Effector memory CD8-positive, alpha-beta T cell (primary cell): ENCODE data around the gene ZNF19.

Experiments
- ATAC-seq: fragments of 150-1000 bp; cut with Tn5 transposase; replicated peaks from 2 replicates; pipeline ENCODE4 v1.10.0; 2021; ENCODE audit warnings: mild to moderate bottlenecking, moderate library complexity
- DNase-seq, 3 experiments: peaks; one replicate each; pipeline ENCODE4 v3.0.0; 2021
- H3K27ac Mint-ChIP-seq, 2 donors: one replicate each; pipeline ENCODE4 v1.8.0; 2022; ENCODE audit warnings: mild to moderate bottlenecking in 2 of 2, mixed read lengths in 2 of 2, moderate library complexity in 2 of 2
- H3K27me3 Mint-ChIP-seq, 2 donors: one replicate each; pipeline ENCODE4 v1.8.0; 2022; ENCODE audit warnings: mixed read lengths in 2 of 2
- H3K36me3 Mint-ChIP-seq: one replicate; pipeline ENCODE4 v1.8.0; 2022; ENCODE audit warnings: mild to moderate bottlenecking, moderate library complexity, mixed read lengths; ENCODE audit not compliant: insufficient read depth
- H3K4me1 Mint-ChIP-seq, 2 donors: one replicate each; pipeline ENCODE4 v1.8.0; 2022; ENCODE audit warnings: low read depth in 2 of 2, mixed read lengths in 2 of 2
- H3K4me3 Mint-ChIP-seq, 2 donors: one replicate each; pipeline ENCODE4 v1.8.0; 2022; ENCODE audit warnings: mild to moderate bottlenecking in 2 of 2, mixed read lengths in 2 of 2, moderate library complexity in 2 of 2
- H3K9me3 Mint-ChIP-seq, 2 donors: one replicate each; pipeline ENCODE4 v1.8.0; 2022; ENCODE audit warnings: mixed read lengths in 2 of 2

The ZNF19 gene

DNA sequence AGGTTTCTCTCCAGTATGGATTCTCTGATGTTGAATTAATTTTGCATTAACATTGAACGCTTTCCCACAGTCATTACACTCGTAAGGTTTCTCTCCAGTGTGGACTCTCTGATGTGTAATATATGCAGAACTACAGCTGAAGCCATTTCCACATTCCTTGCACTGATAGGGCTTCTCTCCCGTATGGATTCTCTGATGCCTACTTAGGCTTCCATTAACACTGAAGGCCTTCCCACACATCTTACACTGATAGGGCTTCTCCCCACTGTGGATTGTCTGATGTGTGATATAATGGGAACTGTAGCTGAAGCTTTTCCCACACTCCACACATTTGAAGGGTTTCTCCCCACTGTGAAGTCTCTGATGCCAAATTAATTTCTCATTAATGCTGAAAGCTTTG lies 40.1 kb downstream of the ZNF19 start:
- Mint-ChIP-seq H3K4me1 (no peaks in the 10 kb centered on the region), H3K27me3 (no peaks in the 10 kb centered on the region), H3K9me3 (peaks cover 13 to 19% of the 10 kb centered on the region in 2 donors), H3K4me3 (no peak overlapping the region), H3K36me3 (peaks cover 20% of the 10 kb centered on the region), H3K27ac (no peak overlapping the region)
- ATAC-seq: no peak
- DNase-seq: no peak

DNA sequence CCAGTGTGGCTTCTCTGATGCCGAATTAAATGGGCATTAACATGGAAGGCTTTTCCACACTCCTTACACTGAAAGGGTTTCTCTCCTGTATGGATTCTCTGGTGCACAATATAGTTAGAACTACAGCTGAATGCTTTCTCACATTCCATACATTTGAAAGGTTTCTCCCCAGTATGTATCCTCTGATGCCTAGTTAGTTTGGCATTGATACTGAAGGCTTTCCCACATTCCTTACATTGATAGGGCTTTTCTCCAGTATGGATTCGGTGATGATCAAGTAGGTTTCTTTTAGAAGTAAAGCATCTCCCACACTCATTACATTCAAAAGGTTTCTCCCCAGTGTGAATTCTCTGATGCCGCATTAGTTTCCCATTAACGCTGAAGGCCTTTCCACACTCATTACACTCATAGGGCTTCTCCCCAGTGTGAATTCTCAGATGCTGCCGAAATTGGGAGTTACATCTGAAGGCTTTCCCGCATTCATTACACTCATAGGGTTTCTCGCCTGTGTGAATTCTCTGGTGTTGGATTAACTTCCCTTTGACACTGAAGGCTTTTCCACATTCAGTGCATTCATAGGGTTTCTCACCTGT lies 40.8 kb downstream of the ZNF19 start:
- ATAC-seq: no peak
- H3K4me1 Mint-ChIP-seq: no peaks in the 10 kb centered on the region
- H3K27ac Mint-ChIP-seq: no peak overlapping the region
- DNase-seq: no peak
- H3K36me3 Mint-ChIP-seq: peaks cover 20% of the 10 kb centered on the region
- H3K9me3 Mint-ChIP-seq: peaks cover 16 to 25% of the 10 kb centered on the region in 2 donors
- H3K4me3 Mint-ChIP-seq: no peak overlapping the region
- H3K27me3 Mint-ChIP-seq: no peaks in the 10 kb centered on the region

- Mint-ChIP-seq H3K36me3 (no peaks in the 10 kb centered on the region), H3K4me3 (no peak overlapping the region), H3K27ac (no peak overlapping the region), H3K4me1 (peaks cover 0 to 1% of the 10 kb centered on the region in 2 donors), H3K9me3 (peaks cover 6 to 9% of the 10 kb centered on the region in 2 donors), H3K27me3 (peaks cover 8 to 24% of the 10 kb centered on the region in 2 donors)
- no peak for ATAC-seq
- no peak for DNase-seq
These were observed 45.4 kb downstream of the ZNF19 start for GRCh38 chr16:71443714-71444113.

DNA sequence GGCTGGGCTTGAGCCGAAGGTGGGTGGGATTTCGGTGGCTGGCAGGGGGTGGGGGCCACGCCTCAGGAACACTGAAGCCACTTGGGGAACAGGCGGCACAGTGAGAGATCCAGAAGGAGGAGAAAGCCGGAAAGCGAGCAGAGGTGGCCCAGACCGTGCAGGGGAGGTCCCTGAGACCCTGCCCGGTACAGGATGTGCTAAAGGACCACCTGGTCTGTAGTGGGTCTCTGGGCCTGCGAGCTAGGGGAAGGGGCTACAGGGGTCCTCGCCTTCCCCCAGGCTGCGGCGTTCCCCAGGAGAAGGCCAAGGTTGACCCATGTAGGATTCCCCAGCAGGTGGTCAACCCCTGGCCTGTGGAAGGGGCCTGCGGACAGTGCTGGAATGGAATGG lies 47.1 kb downstream of the ZNF19 start, which contains the start of gene TLE7:
TLE7 (minus strand) TSS at position 4 of the 390 bp plus-strand sequence. CDS start 8,730 bp downstream, outside the sequence.
- Mint-ChIP-seq H3K9me3 (peaks cover 6 to 9% of the 10 kb centered on the region in 2 donors), H3K27ac (no peak within 1 kb of the TSS), H3K4me1 (peaks cover 0 to 1% of the 10 kb centered on the region in 2 donors), H3K36me3 (no peaks in the 10 kb centered on the region), H3K4me3 (no peak within 1 kb of the TSS), H3K27me3 (peaks cover 22 to 41% of the 10 kb centered on the region in 2 donors)
- DNase-seq (no peak), ATAC-seq (no peak)

- H3K4me1 Mint-ChIP-seq: peaks cover 0 to 1% of the 10 kb centered on the region in 2 donors
- H3K9me3 Mint-ChIP-seq: peaks cover 6 to 9% of the 10 kb centered on the region in 2 donors
- no peak overlapping the region for H3K27ac Mint-ChIP-seq
- H3K27me3 Mint-ChIP-seq: peaks cover 22 to 46% of the 10 kb centered on the region in 2 donors
- ATAC-seq (no peak), DNase-seq (peak in 1 of 3 experiments; percentile 12)
- H3K4me3 Mint-ChIP-seq: no peak overlapping the region
- H3K36me3 Mint-ChIP-seq: no peaks in the 10 kb centered on the region
These were observed 47.6 kb downstream of the ZNF19 start for GRCh38 chr16:71441348-71442050.

DNA sequence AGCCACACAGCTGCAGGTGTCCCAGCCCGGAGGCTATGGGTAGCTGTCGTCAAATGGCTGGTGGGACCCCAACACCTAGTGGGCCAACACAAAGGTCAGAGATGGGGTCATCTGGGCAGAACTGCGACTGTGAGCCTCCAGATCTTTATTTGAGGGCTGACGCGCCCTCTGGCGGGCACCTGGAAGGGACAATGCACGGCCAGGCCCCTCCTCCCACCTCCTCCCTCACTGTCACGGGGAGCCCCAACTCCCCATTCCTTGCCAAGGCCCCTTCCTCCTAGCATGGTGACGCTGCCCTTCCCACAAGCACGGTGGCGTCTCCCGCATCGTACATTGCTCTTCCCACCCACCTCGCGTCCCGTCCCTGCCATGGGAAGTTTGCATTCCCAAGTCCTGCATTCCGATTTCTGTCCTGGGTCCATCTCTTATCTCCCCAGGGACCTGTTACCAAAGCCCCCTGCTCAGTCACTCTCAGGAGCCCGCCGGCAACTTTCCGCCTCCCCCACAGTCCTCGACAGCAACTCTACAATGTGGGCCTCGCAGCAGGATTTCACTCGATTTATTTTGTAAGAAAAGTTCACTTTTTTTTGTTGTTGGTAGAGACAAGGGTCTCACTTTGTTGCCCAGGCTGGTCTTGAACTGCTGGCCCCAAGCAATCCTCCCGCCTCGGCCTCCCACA lies 48.3 kb downstream of the ZNF19 start:
- H3K27me3 Mint-ChIP-seq: peaks cover 24 to 53% of the 10 kb centered on the region in 2 donors
- no peaks in the 10 kb centered on the region for H3K36me3 Mint-ChIP-seq
- peaks cover 4 to 9% of the 10 kb centered on the region in 2 donors for H3K9me3 Mint-ChIP-seq
- DNase-seq: no peak
- H3K4me1 Mint-ChIP-seq: peaks cover 0 to 1% of the 10 kb centered on the region in 2 donors
- H3K4me3 Mint-ChIP-seq: no peak overlapping the region
- ATAC-seq: no peak
- H3K27ac Mint-ChIP-seq: no peak overlapping the region

GRCh38 chr16:71439523-71439922 lies 49.6 kb downstream of the ZNF19 start:
- no peak overlapping the region for H3K27ac Mint-ChIP-seq
- DNase-seq: no peak
- no peak overlapping the region for H3K4me3 Mint-ChIP-seq
- H3K36me3 Mint-ChIP-seq: no peaks in the 10 kb centered on the region
- H3K27me3 Mint-ChIP-seq: peaks cover 27 to 57% of the 10 kb centered on the region in 2 donors
- H3K9me3 Mint-ChIP-seq: peaks cover 4 to 9% of the 10 kb centered on the region in 2 donors
- peaks cover 0 to 1% of the 10 kb centered on the region in 2 donors for H3K4me1 Mint-ChIP-seq
- no peak for ATAC-seq

GRCh38 chr16:71436473-71436872 lies 52.7 kb downstream of the ZNF19 start:
- Mint-ChIP-seq H3K9me3 (no peaks in the 10 kb centered on the region), H3K27me3 (peaks cover 47 to 78% of the 10 kb centered on the region in 2 donors), H3K27ac (peak overlapping the region in 1 of 2 donors; percentile 78), H3K4me1 (peaks cover 0 to 1% of the 10 kb centered on the region in 2 donors), H3K4me3 (no peak overlapping the region), H3K36me3 (no peaks in the 10 kb centered on the region)
- DNase-seq (no peak), ATAC-seq (no peak)

GRCh38 chr16:71432906-71433305 lies 56.2 kb downstream of the ZNF19 start:
- Mint-ChIP-seq H3K36me3 (no peaks in the 10 kb centered on the region), H3K27me3 (peaks cover 57 to 82% of the 10 kb centered on the region in 2 donors), H3K9me3 (no peaks in the 10 kb centered on the region), H3K4me3 (no peak overlapping the region), H3K4me1 (no peaks in the 10 kb centered on the region), H3K27ac (no peak overlapping the region)
- DNase-seq (no peak), ATAC-seq (no peak)

GRCh38 chr16:71431991-71432390 lies 57.1 kb downstream of the ZNF19 start:
- no peak for ATAC-seq
- no peak for DNase-seq
- no peaks in the 10 kb centered on the region for H3K36me3 Mint-ChIP-seq
- no peak overlapping the region for H3K27ac Mint-ChIP-seq
- peaks cover 56 to 81% of the 10 kb centered on the region in 2 donors for H3K27me3 Mint-ChIP-seq
- H3K9me3 Mint-ChIP-seq: no peaks in the 10 kb centered on the region
- H3K4me3 Mint-ChIP-seq: no peak overlapping the region
- peaks cover 0 to 4% of the 10 kb centered on the region in 2 donors for H3K4me1 Mint-ChIP-seq

DNA sequence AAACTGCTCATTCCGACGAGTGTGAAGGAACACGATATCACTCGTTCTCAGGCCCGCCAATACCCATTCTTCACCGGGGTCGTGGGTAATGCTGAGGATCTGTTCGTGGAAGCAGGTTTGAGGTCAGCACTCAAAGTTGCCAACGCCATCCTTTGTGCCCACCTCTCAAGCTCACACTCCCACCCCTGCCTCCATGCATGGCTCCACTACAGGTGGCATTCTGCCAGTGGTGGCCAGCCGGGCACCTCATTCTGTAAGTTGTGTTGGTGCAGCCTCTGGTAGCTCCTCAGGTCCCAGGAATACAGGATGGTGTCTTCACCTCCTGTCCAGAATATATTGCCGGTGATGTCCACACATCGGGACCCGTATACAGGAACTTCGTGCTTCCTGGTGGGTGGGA lies 57.9 kb downstream of the ZNF19 start:
- H3K9me3 Mint-ChIP-seq: no peaks in the 10 kb centered on the region
- H3K36me3 Mint-ChIP-seq: no peaks in the 10 kb centered on the region
- H3K27ac Mint-ChIP-seq: no peak overlapping the region
- H3K4me3 Mint-ChIP-seq: no peak overlapping the region
- H3K4me1 Mint-ChIP-seq: peaks cover 4% of the 10 kb centered on the region in 2 donors
- H3K27me3 Mint-ChIP-seq: peaks cover 64 to 81% of the 10 kb centered on the region in 2 donors
- DNase-seq (no peak), ATAC-seq (no peak)

DNA sequence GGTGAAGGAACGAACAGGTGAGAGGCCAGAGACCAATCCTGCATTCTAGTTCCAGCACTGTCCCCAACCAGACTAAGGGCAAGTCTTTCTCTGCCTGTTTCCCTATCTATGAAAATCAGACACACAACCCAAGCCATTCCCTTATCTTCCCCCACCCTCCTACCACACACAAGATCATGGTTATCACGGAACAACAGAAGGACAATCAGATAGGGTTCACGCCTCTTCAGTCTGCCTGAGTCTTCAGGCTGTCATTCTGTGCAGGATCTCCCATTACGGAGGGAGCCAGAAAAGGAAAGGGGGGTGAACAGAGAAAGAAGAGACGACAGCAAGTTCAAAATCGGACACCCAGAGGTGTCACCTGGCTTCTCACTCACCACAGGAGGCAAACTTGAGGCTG lies 58.4 kb downstream of the ZNF19 start:
- Mint-ChIP-seq H3K4me1 (peaks cover 4 to 5% of the 10 kb centered on the region in 2 donors), H3K36me3 (no peaks in the 10 kb centered on the region), H3K9me3 (no peaks in the 10 kb centered on the region), H3K27me3 (peaks cover 66 to 81% of the 10 kb centered on the region in 2 donors), H3K4me3 (no peak overlapping the region), H3K27ac (no peak overlapping the region)
- DNase-seq (no peak), ATAC-seq (no peak)

- ATAC-seq: no peak
- H3K4me1 Mint-ChIP-seq: peaks cover 4 to 5% of the 10 kb centered on the region in 2 donors
- H3K27ac Mint-ChIP-seq: no peak overlapping the region
- no peaks in the 10 kb centered on the region for H3K9me3 Mint-ChIP-seq
- peaks cover 75 to 90% of the 10 kb centered on the region in 2 donors for H3K27me3 Mint-ChIP-seq
- no peak for DNase-seq
- no peaks in the 10 kb centered on the region for H3K36me3 Mint-ChIP-seq
- H3K4me3 Mint-ChIP-seq: no peak overlapping the region
These were observed 59.5 kb downstream of the ZNF19 start for GRCh38 chr16:71429581-71429980.
